Measurements from ENCODE around the gene ZXDA. TPM values are rescaled to one million over a fixed set of nuclear protein-coding genes. Genes with fewer than 3 reads are reported as not detected.
"Not testable (repeated sequence)": the region's sequence is repeated elsewhere in the genome, so short reads cannot be mapped to it uniquely, and the experiment has no call there.

Gene ZXDA
- total RNA-seq (1 to 10 TPM; 2.6 to 4.7 (median 3.1) TPM), polyA plus RNA-seq (1 to 10 TPM in 1 of 3 donors, under 1 TPM in 2; 0.64 to 1.7 (median 0.75) TPM)
- long read RNA-seq, donor 1, full-length matches to known transcripts = 10 of 10 reads
- long read RNA-seq, donor 1, partial matches to known transcripts = 0 of 10 reads
- long read RNA-seq, donor 1, other reads (novel, unspliced or antisense) = 0 of 10 reads
- long read RNA-seq, donor 2, full-length matches to known transcripts = 9 of 9 reads
- long read RNA-seq, donor 2, partial matches to known transcripts = 0 of 9 reads
- long read RNA-seq, donor 2, other reads (novel, unspliced or antisense) = 0 of 9 reads

GRCh38 chrX:57910287-57910912, at the start of gene ZXDA:
ZXDA (minus strand) TSS chrX:57910458; CDS start chrX:57910420, 38 bp downstream.
- peak within 1 kb of the TSS; percentile 87 for H3K27ac ChIP-seq
- H3K9me3 ChIP-seq; DNase-seq; intact Hi-C loops (cut with DNase I); H3K27me3 ChIP-seq (ENCODE audit: insufficient read depth in 3 of 3, low read length in 2 of 3); H3K36me3 ChIP-seq (ENCODE audit: insufficient read depth in 1 of 2, low read depth in 1 of 2); H3K4me1 ChIP-seq: not testable (repeated sequence)
- WGBS, 3 donors = 3 to 18% (median 8%) methylated on average over 5 to 7 of the region's 35 CpGs
- H3K4me3 ChIP-seq = peak within 1 kb of the TSS; percentile 69
- ATAC-seq = peak; percentile 63 to 73 (median 68)

GRCh38 chrX:57952320-57952678, 42.0 kb upstream of the ZXDA start:
- no peak for ATAC-seq
- no peaks in the 10 kb centered on the region for H3K36me3 ChIP-seq (ENCODE audit: insufficient read depth in 1 of 2, low read depth in 1 of 2)
- intact Hi-C loops (cut with DNase I) = no loop called here
- no peak overlapping the region for H3K4me3 ChIP-seq
- no peaks in the 10 kb centered on the region for H3K27me3 ChIP-seq (ENCODE audit: insufficient read depth in 3 of 3, low read length in 2 of 3)
- peak; percentile 27 to 50 for DNase-seq
- peaks cover 9% of the 10 kb centered on the region for H3K9me3 ChIP-seq
- 7 to 25% (median 10%) methylated on average over 1 of the region's 1 CpG for WGBS, 3 donors
- no peaks in the 10 kb centered on the region for H3K4me1 ChIP-seq
- TF ChIP-seq CTCF (IDR thresholded peaks at IDR 0.05) = no peak
- no peak overlapping the region for H3K27ac ChIP-seq

- H3K27ac ChIP-seq = no peak overlapping the region
- no peaks in the 10 kb centered on the region for H3K27me3 ChIP-seq (ENCODE audit: insufficient read depth in 3 of 3, low read length in 2 of 3)
- DNase-seq (peak; percentile 15 to 44), ATAC-seq (peak in 2 of 4 donors; percentile 20 to 42)
- WGBS, 3 donors = 33 to 58% (median 45%) methylated on average over 2 of the region's 2 CpGs
- no peaks in the 10 kb centered on the region for H3K36me3 ChIP-seq (ENCODE audit: insufficient read depth in 1 of 2, low read depth in 1 of 2)
- H3K9me3 ChIP-seq = peaks cover 4% of the 10 kb centered on the region
- TF ChIP-seq CTCF (IDR thresholded peaks at IDR 0.05) = no peak
- intact Hi-C loops (cut with DNase I) = no loop called here
- H3K4me1 ChIP-seq = no peaks in the 10 kb centered on the region
- no peak overlapping the region for H3K4me3 ChIP-seq
These were observed 41.5 kb upstream of the ZXDA start for GRCh38 chrX:57951666-57952319.

- H3K27me3 ChIP-seq (ENCODE audit: insufficient read depth in 3 of 3, low read length in 2 of 3) = no peaks in the 10 kb centered on the region
- H3K27ac ChIP-seq = no peak overlapping the region
- no peaks in the 10 kb centered on the region for H3K36me3 ChIP-seq (ENCODE audit: insufficient read depth in 1 of 2, low read depth in 1 of 2)
- no peaks in the 10 kb centered on the region for H3K4me1 ChIP-seq
- DNase-seq (no peak), ATAC-seq (peak in 3 of 4 donors; percentile 52 to 56 (median 54))
- intact Hi-C loops (cut with DNase I) = loop anchor here in 1 of 2 donors (5.0 kb wide), 1 partner anchor 111 kb away; no protein-coding TSS in a partner anchor
- 29 to 32% (median 32%) methylated on average over 6 of the region's 6 CpGs for WGBS, 3 donors
- H3K9me3 ChIP-seq = no peaks in the 10 kb centered on the region
- no peak for TF ChIP-seq CTCF (IDR thresholded peaks at IDR 0.05)
- H3K4me3 ChIP-seq = no peak overlapping the region
These were observed 23.1 kb upstream of the ZXDA start for GRCh38 chrX:57933321-57933720.

GRCh38 chrX:57932266-57932665, 22.0 kb upstream of the ZXDA start:
- H3K36me3 ChIP-seq (ENCODE audit: insufficient read depth in 1 of 2, low read depth in 1 of 2) = no peaks in the 10 kb centered on the region
- no peak for TF ChIP-seq CTCF (IDR thresholded peaks at IDR 0.05)
- DNase-seq (no peak), ATAC-seq (no peak)
- no peaks in the 10 kb centered on the region for H3K9me3 ChIP-seq
- H3K4me3 ChIP-seq = no peak overlapping the region
- intact Hi-C loops (cut with DNase I) = loop anchor here in 1 of 2 donors (5.0 kb wide), 1 partner anchor 110 kb away; no protein-coding TSS in a partner anchor
- no peaks in the 10 kb centered on the region for H3K4me1 ChIP-seq
- H3K27me3 ChIP-seq (ENCODE audit: insufficient read depth in 3 of 3, low read length in 2 of 3) = no peaks in the 10 kb centered on the region
- H3K27ac ChIP-seq = no peak overlapping the region
- WGBS, 3 donors = 9 to 30% (median 17%) methylated on average over 2 of the region's 2 CpGs
